ENCODE results near the gene CR1L.
A peak's percentile ranks its signal among the peaks of the same experiment; 100 is the strongest.
"Not testable (repeated sequence)": the region's sequence is repeated elsewhere in the genome, so short reads cannot be mapped to it uniquely, and the experiment has no call there.

CR1L gene

DNA sequence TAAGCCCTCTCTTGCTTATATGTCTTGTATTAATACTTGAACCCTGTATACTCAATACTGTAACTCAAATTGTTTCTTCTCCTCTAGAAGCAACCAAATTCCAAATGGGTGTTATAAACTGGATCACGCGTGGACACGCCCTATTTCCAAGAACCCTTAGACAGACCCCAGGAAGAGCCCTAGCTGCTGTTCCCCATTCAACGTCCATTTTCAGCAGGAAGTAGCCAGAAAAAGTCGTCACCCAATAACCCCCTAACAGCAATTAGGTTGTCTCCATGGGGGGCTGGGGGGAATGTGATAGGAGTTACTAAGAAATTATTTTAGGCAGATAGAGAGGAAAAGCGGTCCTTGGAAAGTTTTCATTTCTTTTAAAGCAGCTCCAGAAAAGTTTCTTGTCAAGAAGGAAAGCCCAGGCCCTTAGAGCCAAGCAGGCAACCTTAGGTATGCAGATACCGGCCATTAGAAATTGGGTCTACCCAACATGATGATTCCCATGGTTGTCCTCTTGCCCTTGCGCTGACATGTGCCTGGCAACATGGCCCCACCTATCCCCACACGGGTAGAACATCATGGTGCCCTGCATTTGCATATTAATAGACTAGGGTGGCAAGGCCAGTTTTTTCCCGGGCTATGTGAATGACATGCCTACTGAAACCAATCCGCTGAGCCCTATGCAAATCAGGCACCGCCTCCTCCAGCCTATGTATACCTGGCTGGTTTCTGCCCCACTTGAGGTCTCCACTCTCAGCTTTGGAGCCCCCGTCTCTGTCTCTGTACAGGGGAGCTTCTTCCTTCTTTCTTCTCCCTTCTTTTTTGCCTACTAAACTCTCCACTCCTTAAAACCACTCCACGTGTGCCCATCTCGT, 102.9 kb downstream of the CR1L start:
- no peak for DNase-seq

DNA sequence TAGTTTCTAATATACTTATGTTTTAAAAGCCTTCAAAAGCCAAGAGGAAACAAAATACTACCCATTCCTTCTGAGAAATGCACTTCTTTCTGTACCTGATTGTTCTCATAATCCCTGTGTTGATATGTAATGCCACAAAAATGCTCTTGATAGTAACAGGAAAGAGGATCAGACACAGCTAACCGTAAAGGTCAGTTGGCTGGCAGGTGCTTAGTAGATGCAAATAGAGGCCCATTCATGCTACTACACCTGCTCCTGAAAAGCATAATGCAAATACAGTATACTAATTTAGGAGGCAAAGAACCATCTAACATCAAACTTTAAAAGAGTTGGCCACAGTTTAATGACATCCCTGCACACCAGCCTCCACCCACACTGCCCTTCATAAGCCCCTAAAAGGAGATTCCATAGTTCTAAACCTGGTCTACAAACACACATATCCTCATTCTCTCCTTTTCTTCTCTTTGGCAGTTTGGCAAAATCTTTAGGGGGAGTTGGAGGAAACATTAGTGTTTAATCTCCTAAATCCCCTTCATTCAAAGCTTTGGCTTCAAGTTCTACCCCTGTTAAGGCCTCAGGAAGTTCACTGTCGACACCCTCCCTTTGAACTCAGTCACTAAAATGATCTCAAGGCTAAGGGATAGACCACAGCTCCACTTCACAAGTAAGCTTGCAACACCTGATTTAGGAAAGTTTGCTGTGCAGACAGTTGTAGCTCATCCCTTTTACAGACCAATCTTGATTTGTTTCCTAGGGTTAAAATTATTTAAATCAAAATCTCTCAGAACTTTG, 104.0 kb downstream of the CR1L start:
- DNase-seq, result no peak

DNA sequence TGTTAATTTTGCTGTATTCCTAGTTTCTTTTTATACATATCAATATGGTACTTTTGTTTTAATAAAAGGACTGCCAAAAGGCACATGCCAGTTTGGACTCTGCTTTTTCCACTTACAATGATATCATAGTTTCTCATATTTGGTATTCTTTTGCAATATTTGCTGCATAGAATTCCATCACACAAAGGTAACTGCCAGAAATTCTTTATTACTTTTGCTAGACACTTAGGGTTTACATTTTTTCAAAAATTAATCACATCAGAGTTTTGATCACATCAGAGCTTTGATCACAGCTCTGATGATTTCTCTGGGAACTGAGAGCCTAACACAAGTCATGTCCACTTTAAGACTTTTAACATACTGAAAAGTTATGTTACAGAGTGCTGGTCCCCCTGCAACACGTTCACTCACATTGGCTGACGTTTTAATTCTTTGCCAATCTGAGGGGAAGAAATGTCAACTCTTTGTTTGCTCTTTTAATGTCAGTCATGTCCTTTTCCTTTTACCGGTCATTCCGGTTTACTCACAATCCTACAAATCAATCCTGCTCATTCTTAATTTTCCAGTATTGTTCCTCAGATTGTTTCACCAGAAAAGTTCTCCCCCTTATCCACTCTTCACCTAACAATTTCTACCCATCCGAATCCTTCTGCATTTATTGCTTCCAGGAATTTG, 105.8 kb downstream of the CR1L start:
- DNase-seq, result no peak

DNA sequence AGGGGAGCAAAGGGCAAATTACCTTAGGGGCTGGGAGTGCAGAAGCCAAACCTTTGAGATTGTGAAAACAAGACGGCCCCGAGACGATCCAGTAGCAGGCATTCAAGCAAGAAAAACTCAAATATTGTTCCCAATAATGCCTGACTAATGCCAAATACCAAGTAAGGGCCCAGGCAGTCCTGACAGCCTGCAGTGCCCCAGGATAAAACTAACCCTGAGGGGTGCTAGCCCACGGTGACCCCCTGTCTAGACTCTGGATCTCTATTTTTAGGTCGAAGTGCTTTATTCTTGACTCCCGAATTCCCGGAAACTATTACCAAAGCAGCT, 106.5 kb downstream of the CR1L start:
- not testable (repeated sequence) for DNase-seq

DNA sequence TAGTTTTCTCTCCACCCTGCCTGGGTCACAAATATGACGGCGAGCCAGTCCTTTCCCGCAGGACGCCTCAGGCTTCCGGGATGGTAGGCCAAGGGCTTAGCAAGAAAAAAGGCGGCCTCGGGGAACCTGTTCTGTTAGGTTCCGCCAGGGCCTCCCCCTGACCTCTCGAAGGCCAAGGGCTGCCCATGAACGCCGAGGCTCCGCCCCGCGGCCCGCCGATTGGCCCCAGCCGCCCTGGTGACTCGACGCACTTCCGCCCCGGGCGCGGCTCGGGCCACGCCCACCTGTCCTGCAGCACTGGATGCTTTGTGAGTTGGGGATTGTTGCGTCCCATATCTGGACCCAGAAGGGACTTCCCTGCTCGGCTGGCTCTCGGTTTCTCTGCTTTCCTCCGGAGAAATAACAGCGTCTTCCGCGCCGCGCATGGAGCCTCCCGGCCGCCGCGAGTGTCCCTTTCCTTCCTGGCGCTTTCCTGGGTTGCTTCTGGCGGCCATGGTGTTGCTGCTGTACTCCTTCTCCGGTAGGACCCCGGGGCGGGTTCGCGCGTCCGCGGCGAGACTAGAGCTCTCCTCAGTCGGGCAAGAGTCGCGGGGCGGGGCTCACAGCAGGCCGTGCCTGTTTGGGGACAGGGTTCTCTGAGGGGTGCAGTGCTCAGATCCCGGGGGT, 107.0 kb downstream of the CR1L start, which contains the start of gene CD46:
CD46 (plus strand) TSS at position 265 of the 666 bp plus-strand sequence; CDS start at position 424, 159 bp downstream.
- DNase-seq, result peak; percentile 99

DNA sequence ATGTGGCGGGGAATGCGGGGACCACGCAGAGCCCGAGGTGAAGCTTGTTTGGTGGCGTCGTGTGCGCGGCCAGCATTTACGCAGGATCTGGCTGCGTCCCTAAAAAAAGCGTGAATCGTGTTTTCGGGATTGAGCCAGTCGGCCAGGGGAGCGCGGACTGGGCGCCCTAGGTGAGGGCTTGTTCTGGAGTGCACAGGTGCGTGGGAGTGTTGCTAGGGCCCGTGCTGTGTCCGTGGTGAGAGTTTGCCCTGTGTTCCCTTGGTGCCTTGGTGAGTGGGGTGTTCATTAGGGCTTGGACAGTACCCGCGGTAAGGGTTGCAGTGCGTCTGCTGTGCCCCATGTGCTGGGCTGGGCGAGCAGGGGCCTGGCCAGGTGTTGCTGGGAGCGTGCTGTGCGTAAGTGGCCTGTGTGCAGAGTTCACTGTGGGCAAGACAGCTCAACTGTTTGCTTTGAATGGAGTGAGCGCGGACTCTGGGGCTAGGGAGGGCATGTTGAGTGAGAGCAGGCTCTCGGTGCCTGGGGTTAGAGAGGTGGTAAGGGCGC, 107.6 kb downstream of the CR1L start:
- peak; percentile 51 for DNase-seq

DNA sequence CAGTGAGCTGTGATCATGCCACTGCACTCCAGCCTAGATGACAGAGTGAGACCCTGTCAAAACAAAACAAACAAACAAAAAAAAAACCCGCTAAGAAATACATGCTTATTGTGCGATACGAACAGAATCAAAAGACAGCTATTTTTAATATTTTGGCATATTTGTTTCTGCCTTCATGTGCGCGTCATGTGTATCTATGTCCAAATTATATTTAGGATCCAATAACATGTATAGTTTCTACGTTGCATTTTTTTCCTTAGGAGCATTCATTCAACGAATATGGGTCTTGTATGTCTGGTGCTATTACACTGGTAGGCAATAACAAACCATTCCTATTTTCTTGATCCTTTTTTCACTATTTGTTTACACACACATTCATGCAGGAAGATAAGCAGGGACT, 108.7 kb downstream of the CR1L start:
- DNase-seq, result no peak

DNA sequence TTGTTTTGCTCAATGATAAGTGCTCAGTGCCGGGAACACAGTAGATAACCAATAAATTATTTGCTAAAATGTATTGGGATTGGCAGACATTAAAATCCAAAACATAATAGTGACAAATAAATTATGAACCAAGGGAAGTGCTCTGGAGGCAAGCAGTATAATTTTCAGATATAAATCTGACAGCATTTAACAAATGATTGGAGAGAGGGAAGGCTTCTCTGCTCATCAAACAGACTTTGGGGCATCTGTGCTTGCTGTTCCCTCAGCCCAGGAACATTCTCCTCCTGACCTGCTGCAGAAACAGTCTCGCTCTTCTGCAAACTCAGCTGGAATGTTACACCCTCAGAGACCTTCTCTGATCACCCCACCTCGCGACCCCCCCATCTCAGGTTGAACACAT, 109.1 kb downstream of the CR1L start:
- DNase-seq, result no peak

DNA sequence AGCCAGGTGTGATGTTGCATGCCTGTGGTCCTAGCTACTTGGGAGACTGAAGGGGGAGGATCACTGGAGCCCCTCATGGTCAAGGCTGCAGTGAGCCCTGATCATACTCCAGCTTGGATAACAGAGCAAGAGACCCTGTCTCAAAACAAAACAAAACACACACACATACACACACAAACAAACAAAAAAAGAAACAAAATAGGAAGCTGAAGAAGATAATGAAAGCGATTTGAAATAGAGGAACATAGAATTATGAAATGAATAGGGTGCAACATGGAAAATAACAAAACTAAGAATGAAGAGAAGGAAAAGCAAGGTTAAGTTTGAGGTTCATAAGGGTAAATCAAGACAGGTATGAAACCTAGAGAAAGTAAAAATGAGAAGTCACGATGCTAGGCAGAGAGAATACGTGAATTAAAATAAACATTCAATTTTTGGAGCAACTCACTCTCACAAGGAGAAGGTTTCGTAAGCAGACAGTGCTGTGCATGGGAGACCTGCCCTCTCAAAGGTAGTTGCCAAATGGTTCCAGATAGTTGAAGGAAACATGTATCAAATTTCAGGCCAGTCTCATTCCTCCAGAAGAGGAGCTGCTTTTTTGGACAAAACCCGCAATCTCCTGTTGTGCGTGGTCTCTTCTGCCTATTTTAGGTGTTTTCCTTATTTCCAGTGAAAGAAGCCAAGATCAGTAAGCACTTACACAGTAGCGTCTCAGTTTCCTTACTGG, 110.2 kb downstream of the CR1L start:
- DNase-seq, result peak; percentile 32

DNA sequence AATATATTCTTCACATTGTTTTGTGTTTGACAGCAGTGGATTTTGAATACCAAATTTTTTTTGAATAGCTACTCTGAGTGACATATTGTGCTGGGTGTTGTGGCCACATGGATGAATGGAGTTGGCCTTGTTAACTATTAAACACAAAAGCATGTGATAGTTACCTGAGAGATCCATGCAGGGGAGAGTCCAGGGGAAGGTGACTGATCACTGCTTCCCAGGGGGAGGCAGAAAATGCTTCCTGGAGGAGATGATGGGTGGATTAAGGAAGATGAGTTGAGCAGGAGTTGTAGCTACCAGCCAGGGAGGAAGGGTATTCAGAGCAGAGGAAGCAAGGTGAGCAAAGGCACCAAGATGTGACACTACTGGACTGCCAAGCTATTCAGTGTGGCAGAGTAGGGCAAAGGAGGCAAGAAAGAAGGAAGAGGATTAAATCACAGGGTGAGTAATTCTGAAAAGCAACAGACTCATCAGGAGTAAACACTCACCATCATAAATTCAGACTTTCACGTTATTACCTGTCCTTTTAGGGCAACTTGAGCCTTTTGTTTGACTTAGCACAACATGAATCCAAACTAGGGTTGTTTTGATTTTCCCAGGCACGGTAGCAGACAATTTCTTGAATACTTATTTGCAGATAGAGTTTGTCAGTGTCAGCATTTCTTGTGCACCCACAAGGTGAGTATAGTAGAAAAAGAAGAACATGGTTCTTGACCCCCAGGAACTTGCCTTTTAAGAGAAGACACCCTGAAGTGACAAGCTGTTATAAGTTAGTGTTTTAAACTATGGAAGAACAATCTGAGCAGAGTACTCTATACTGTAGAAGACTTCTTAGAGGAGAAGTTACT, 111.1 kb downstream of the CR1L start:
- DNase-seq, result no peak

DNA sequence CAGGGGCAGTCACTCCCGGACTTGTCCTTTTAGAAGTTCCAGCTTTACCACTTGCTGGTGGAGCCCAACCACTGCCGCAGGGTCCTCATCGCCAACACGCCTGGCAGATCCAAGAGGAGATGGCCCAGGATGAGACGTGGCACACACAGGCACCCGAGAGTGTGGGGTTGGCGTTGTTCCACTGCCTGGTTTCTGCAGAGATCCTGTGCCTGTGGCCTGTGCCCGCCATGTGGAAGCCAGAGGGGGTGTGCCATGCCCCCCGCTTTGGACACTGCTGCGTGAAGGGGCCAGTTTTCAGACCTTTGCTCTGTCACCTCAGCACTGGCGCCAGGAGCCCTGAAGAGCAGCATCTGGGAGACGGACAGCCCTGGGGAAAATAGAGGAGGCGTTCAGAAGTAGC, 117.7 kb downstream of the CR1L start:
- DNase-seq, result no peak

DNA sequence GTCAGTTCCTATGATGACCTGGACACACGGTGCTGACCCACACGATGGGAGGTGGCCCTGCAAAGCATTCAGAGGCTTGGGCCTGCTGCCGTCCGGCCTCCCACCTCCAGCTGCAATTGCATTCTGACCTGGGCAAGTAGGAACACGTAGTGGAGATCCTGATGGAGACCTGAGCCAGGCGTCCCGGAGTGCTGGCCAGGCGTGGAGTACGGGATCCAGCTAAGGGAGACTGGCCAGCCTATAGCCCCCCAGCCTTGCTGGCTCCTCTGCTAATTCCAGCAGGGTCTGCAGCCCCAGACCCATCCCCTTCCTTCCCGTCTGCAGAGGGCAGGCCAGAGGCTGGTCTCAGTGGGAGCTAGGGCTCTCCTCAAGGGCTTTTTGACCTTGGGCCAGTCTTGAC, 118.2 kb downstream of the CR1L start:
- no peak for DNase-seq

DNA sequence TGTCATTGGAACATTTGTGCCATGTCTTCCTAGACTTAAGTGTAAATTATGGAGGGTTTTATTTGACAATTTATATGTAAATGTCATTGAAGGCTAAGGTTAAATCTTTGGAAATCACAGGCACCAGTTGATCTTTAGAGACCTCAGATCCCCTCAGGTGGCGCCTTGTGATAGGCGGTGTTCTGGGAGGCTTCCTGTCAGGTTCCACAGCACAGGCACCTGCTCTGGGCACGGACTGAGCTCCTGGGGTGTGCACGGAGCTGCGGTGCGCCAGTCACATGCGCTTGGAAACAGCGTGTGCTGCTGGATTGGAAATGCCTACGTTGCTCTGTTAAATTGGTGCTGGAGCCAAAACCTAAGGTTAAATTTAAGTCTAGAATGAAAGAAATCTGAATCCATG, 119.0 kb downstream of the CR1L start:
- DNase-seq, result no peak

DNA sequence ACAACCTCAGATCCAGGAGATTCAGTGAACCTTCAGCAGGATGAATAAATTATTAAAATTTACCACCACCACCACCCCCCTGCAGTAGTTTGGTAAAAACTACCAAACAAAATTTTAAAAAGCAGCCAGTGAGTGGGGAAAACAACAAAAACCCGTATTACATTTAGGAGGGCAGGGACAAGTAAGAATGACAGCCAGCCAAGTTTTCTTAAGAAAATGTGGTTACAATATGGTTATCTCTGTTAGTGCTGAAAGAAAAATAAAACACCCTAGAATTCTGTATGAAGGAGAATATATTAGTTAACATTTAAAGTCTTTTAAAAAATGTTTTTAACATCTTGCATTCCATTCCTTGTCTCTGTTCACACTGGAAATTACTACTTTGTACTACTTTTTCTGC, 121.6 kb downstream of the CR1L start:
- DNase-seq, result peak; percentile 77

DNA sequence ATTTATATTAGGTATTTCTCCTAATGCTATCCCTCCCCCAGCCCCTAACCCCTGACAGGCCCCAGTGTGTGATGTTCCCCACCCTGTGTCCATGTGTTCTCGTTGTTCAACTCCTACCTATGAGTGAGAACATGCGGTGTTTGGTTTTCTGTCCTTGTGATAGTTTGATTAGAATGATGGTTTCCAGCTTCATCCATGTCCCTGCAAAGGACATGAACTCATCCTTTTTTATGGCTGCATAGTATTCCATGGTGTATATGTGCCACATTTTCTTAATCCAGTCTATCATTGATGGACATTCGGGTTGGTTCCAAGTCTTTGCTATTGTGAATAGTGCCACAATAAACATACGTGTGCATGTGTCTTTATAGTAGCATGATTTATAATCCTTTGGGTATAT, 125.6 kb downstream of the CR1L start:
- not testable (repeated sequence) for DNase-seq
